WTC11 (cell line): Measurements from ENCODE around the gene CTNNA3.

Experiments used
- AR ChIP-seq: fragments of 250-450 bp; sonication (Bioruptor Pico); IDR thresholded peaks from 2 replicates; pipeline ENCODE4 v1.9.0; 2021; ENCODE audit warnings: mild to moderate bottlenecking
- CTCF ChIP-seq: fragments of 200-600 bp; IDR thresholded peaks from 2 replicates; pipeline ENCODE4 v1.8.0; 2022; ENCODE audit warnings: antibody characterized with exemption
- RELA ChIP-seq: sonication (generic); formaldehyde crosslinking; IDR thresholded peaks from 2 replicates; pipeline ENCODE4 v1.8.1; 2022; ENCODE audit warnings: missing genetic modification reagents, mild to moderate bottlenecking, borderline replicate concordance
- ZBTB21 ChIP-seq: sonication (generic); formaldehyde crosslinking; IDR thresholded peaks from 2 replicates; pipeline ENCODE4 v1.8.1; 2023; ENCODE audit warnings: mild to moderate bottlenecking, missing genetic modification reagents, borderline replicate concordance

- TF ChIP-seq RELA (no peak), CTCF (no peak), AR (no peak), ZBTB21 (CRISPR knock-in tag) (no peak)
Observed at GRCh38 chr10:66695046-66695445, 1000.9 kb downstream of the CTNNA3 start.
